OCI-LY3 (cell line): ENCODE data around the gene ACSL4.
"Not testable (repeated sequence)": the region's sequence is repeated elsewhere in the genome, so short reads cannot be mapped to it uniquely, and the experiment has no call there.

Source experiments
- H2AFZ ChIP-seq: fragments of 200-600, 300-600 bp; shearing (Covaris generic); 2 replicates; pipeline ENCODE4 v1.6.0; 2014; ENCODE audit warnings: antibody characterized with exemption, low read depth, low read length
- H3K27ac ChIP-seq: fragments of 200-600, 300-600 bp; sonication (generic); 2 replicates; pipeline ENCODE4 v1.5.1; 2014; ENCODE audit warnings: mild to moderate bottlenecking, low read length, moderate library complexity, mixed read lengths
- H3K27me3 ChIP-seq: fragments of 200-600, 300-600 bp; sonication (generic); 2 replicates; pipeline ENCODE4 v1.6.1; 2014; ENCODE audit warnings: low read depth, low read length, mixed read lengths
- H3K36me3 ChIP-seq: fragments of 200-600, 300-600 bp; sonication (generic); replicated peaks from 2 replicates; pipeline ENCODE3; 2014; ENCODE audit warnings: low read depth, low read length, mixed read lengths
- H3K4me1 ChIP-seq: fragments of 300-600, 200-600 bp; sonication (generic); 2 replicates; pipeline ENCODE4 v1.6.1; 2014; ENCODE audit warnings: low read length, mixed read lengths
- H3K4me2 ChIP-seq: fragments of 200-600, 300-600 bp; sonication (generic); 2 replicates; pipeline ENCODE4 v1.6.1; 2014; ENCODE audit warnings: low read length, mixed read lengths
- H3K4me3 ChIP-seq: fragments of 300-600, 200-600 bp; sonication (generic); 2 replicates; pipeline ENCODE4 v1.5.1; 2014; ENCODE audit warnings: antibody characterized with exemption, mild to moderate bottlenecking, low read length, moderate library complexity
- H3K79me2 ChIP-seq: fragments of 300-600, 200-600 bp; shearing (Covaris generic); 2 replicates; pipeline ENCODE4 v1.6.1; 2014; ENCODE audit warnings: mild to moderate bottlenecking, low read length, mixed read lengths
- H3K9ac ChIP-seq: fragments of 300-600, 200-600 bp; shearing (Covaris generic); 2 replicates; pipeline ENCODE4 v1.6.0; 2014; ENCODE audit warnings: mild to moderate bottlenecking, low read length, moderate library complexity
- H3K9me3 ChIP-seq: fragments of 200-600, 300-600 bp; shearing (Covaris generic); 2 replicates; pipeline ENCODE4 v1.6.1; 2014; ENCODE audit warnings: low read length, mixed read lengths; ENCODE audit not compliant: insufficient read depth
- H4K20me1 ChIP-seq: fragments of 200-600, 300-600 bp; sonication (generic); 2 replicates; pipeline ENCODE4 v1.6.1; 2016; ENCODE audit warnings: low read length, mixed read lengths; ENCODE audit not compliant: insufficient read depth
- EZH2phosphoT487 ChIP-seq: fragments of 200-600 bp; shearing (Covaris generic); IDR thresholded peaks from 2 replicates; pipeline ENCODE4 v1.6.1; 2018; ENCODE audit warnings: antibody characterized with exemption, mixed run types, low read depth
- TF ChIP-seq, protein P1 (sequence below): fragments of 200-600, 300-600 bp; sonication (generic); IDR thresholded peaks from 2 replicates; pipeline ENCODE4 v1.5.1; 2014; ENCODE audit warnings: antibody characterized with exemption, low read length, low read depth

ACSL4 gene

DNA sequence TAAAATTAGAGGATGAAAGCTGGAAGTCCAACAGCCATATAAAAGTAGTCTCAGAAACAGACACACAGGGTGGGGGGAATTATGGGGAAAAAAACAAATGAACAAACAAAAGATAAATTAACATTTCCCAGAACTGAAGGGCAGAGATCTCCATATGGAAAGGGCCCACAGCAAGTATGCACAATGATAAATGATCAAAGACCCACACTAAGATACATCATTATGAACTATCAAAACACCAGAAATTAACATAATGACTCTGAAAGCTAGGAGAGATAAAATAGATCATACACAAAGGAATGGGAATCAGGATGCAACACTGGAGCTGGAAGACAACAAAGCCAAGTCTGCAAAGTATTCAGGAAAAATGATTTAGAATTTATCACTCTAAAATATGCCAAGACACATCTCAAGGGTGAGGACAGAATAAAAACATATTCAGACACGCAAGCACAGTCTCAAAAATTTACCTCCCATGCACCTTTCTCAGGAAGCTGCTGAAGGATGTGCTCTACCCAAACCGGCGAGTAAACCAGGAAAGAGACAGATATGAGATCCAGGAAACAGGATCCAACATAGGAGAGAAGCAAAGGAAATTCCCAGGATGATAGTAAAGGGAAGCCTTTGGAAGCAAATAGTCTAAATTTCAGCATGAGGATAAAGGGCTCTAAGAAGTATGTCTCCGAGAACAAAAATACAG lies 77.4 kb downstream of the ACSL4 start:
- TF ChIP-seq, protein P1, sequence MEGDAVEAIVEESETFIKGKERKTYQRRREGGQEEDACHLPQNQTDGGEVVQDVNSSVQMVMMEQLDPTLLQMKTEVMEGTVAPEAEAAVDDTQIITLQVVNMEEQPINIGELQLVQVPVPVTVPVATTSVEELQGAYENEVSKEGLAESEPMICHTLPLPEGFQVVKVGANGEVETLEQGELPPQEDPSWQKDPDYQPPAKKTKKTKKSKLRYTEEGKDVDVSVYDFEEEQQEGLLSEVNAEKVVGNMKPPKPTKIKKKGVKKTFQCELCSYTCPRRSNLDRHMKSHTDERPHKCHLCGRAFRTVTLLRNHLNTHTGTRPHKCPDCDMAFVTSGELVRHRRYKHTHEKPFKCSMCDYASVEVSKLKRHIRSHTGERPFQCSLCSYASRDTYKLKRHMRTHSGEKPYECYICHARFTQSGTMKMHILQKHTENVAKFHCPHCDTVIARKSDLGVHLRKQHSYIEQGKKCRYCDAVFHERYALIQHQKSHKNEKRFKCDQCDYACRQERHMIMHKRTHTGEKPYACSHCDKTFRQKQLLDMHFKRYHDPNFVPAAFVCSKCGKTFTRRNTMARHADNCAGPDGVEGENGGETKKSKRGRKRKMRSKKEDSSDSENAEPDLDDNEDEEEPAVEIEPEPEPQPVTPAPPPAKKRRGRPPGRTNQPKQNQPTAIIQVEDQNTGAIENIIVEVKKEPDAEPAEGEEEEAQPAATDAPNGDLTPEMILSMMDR: no peak
- TF ChIP-seq EZH2phosphoT487: no peak

DNA sequence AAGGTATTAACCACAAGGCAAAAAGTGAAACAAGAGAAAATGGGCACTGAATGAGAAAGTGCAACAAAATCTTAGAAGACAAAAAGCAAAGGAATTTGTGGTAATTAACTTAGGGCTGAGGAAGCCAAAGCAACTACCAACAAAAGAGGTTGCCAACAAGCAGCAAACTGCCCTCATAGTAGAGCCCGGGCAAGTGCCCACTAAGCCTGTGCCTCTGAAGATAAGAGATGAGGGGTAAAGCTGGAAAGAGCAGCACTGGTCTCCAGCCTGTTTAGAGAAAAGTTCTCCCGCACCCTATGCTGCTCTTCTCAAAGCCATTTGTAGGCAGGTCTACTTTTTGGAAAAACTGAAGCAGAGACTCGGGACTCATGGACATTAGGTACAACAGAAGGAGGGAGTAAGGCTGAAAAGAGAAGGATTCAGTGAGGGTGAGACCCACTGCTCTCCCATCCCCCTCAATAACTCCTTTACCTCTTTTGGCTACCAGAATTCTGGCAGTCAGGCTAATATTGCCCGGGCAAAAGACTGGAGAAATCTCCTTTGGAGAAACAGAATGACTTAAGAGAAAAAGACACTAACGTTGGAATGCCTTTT lies 78.4 kb downstream of the ACSL4 start:
- no peaks in the 10 kb centered on the region for H3K79me2 ChIP-seq
- H3K9ac ChIP-seq: no peak overlapping the region
- no peaks in the 10 kb centered on the region for H3K4me1 ChIP-seq
- H2AFZ ChIP-seq: no peak overlapping the region
- no peak overlapping the region for H3K4me3 ChIP-seq
- H3K9me3 ChIP-seq: no peaks in the 10 kb centered on the region
- no peaks in the 10 kb centered on the region for H4K20me1 ChIP-seq
- no peaks in the 10 kb centered on the region for H3K27me3 ChIP-seq
- no peak overlapping the region for H3K27ac ChIP-seq
- H3K4me2 ChIP-seq: no peak overlapping the region
- peaks cover 20% of the 10 kb centered on the region for H3K36me3 ChIP-seq
- TF ChIP-seq, protein P1: no peak
- no peak for TF ChIP-seq EZH2phosphoT487

More for the DNA sequence above, 77.4 kb downstream of the ACSL4 start:
- H2AFZ ChIP-seq: no peak overlapping the region
- no peak overlapping the region for H3K4me3 ChIP-seq
- no peaks in the 10 kb centered on the region for H3K4me1 ChIP-seq
- H3K9me3 ChIP-seq: no peaks in the 10 kb centered on the region
- no peaks in the 10 kb centered on the region for H4K20me1 ChIP-seq
- peaks cover 30% of the 10 kb centered on the region for H3K36me3 ChIP-seq
- no peak overlapping the region for H3K27ac ChIP-seq
- no peak overlapping the region for H3K4me2 ChIP-seq
- no peak overlapping the region for H3K9ac ChIP-seq
- no peaks in the 10 kb centered on the region for H3K27me3 ChIP-seq
- H3K79me2 ChIP-seq: no peaks in the 10 kb centered on the region

DNA sequence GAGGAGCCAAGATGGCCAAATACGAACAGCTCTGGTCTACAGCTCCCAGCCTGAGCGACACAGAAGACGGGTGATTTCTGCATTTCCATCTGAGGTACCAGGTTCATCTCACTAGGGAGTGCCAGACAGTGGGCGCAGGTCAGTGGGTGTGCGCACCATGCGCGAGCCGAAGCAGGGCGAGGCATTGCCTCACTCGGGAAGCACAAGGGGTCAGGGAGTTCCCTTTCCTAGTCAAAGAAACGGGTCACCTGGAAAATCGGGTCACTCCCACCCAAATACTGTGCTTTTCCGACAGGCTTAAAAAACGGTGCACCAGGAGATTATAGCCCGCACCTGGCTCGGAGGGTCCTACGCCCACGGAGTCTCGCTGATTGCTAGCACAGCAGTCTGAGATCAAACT lies 88.4 kb downstream of the ACSL4 start:
- not testable (repeated sequence) for H3K9me3 ChIP-seq, H4K20me1 ChIP-seq, H3K4me3 ChIP-seq, H3K27me3 ChIP-seq, H3K36me3 ChIP-seq, H3K4me2 ChIP-seq, H3K27ac ChIP-seq, H3K9ac ChIP-seq, H2AFZ ChIP-seq, H3K79me2 ChIP-seq
- H3K4me1 ChIP-seq: peaks cover 21% of the 10 kb centered on the region

DNA sequence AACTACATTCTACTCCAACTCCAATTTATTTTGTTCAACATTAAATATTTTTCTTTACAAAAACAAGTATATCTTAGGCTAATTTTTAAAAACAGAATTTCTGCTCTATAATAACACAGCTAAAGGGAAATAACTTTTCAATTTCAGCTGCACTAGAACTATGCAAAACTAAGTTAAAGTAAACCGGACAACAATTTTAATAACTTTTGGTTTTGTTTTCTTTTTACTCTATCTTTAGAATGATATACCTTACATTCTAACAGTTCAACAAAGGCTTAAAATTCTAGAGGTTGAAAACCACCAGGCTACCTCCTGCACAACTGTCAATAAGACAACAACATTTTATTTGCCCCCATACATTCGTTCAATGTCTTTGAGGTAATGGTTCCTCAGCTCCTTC lies 89.4 kb downstream of the ACSL4 start:
- no peaks in the 10 kb centered on the region for H3K79me2 ChIP-seq
- H2AFZ ChIP-seq: no peak overlapping the region
- H3K27me3 ChIP-seq: no peaks in the 10 kb centered on the region
- no peaks in the 10 kb centered on the region for H4K20me1 ChIP-seq
- H3K9ac ChIP-seq: no peak overlapping the region
- H3K27ac ChIP-seq: peak overlapping the region; percentile 62
- peaks cover 21% of the 10 kb centered on the region for H3K4me1 ChIP-seq
- peak overlapping the region; percentile 19; the same call in 1 of the 2 replicates for H3K4me3 ChIP-seq
- TF ChIP-seq, protein P1: no peak
- TF ChIP-seq EZH2phosphoT487: no peak
- H3K36me3 ChIP-seq: peaks cover 8% of the 10 kb centered on the region
- H3K4me2 ChIP-seq: peak overlapping the region; percentile 48
- H3K9me3 ChIP-seq: no peaks in the 10 kb centered on the region
